Sciatic nerve (tissue), 1 donor: Measurements from ENCODE around the gene ERG. TPM values are rescaled to one million over a fixed set of nuclear protein-coding genes. Genes with fewer than 3 reads are reported as not detected.

Experiments
- total RNA-seq: library from RNA; stranded (reverse); fragmentation: NEBNext Ultra II Directional; extraction: Animal tissue kit (Norgen Biotek cat#: 25700); gene quantifications from one replicate; pipeline ENCODE4 v1.2.1, GENCODE V29; 2021
- donor health status: DM: no; HTN: no; CAD: no.

Gene ERG
- total RNA-seq, 1 donor from 2014 or later: 41.6 TPM

Other genes with a start within 250 kb of the ERG start
- gene KCNJ15, start 241.5 kb downstream of the ERG start, total RNA-seq: 9.3 TPM